Measurements from ENCODE around the gene SPAG7.
"Not testable (repeated sequence)": the region's sequence is repeated elsewhere in the genome, so short reads cannot be mapped to it uniquely, and the experiment has no call there.

Gene SPAG7

GRCh38 chr17:4938069-4938491, 29.5 kb downstream of the SPAG7 start:
- DNase-seq (ENCODE audit: low spot score) = no peak

GRCh38 chr17:4937553-4937952, 30.1 kb downstream of the SPAG7 start:
- DNase-seq (ENCODE audit: low spot score) = no peak

GRCh38 chr17:4936436-4936835, 31.2 kb downstream of the SPAG7 start:
- no peak for DNase-seq (ENCODE audit: low spot score)

DNA sequence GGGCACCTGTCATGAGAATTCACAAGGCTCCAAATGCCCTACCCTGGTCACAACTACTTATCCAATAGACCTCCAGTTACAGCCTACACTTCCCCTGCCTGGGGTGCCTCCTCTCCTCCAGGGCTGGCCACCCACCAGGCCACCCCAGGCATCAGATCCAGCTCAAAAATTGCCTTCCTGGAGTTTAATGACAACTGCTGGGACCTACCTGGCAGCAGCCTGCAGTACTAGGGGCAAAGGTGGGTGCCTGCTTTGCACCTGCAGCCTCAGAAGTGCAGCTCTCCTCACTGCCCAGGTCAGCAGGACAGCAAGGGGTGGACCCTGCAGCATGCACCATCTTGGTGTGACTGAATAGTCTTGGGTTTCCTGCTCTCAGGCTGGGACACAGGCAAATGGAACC, 32.0 kb downstream of the SPAG7 start:
- no peak for DNase-seq (ENCODE audit: low spot score)

GRCh38 chr17:4934173-4934979, 33.2 kb downstream of the SPAG7 start:
- peak; percentile 51 for DNase-seq (ENCODE audit: low spot score)

DNA sequence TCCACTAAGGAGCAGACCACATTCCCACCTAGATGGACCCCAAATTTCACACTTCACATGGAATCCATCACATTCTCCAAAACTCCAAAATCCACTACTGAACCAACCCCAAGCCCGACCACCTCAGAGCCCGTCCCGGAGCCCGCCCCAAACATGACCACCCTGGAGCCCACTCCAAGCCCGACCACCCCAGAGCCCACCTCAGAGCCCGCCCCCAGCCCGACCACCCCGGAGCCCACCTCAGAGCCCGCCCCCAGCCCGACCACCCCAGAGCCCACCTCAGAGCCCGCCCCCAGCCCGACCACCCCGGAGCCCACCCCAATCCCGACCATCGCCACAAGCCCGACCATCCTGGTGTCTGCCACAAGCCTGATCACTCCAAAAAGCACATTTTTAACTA, 34.0 kb downstream of the SPAG7 start:
- no peak for DNase-seq (ENCODE audit: low spot score)

DNA sequence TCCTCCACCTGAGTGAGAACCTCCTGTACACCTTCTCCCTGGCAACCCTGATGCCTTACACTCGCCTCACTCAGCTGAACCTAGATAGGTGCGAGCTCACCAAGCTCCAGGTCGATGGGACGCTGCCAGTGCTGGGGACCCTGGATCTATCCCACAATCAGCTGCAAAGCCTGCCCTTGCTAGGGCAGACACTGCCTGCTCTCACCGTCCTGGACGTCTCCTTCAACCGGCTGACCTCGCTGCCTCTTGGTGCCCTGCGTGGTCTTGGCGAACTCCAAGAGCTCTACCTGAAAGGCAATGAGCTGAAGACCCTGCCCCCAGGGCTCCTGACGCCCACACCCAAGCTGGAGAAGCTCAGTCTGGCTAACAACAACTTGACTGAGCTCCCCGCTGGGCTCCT, 34.9 kb downstream of the SPAG7 start:
- DNase-seq (ENCODE audit: low spot score) = no peak

- DNase-seq (ENCODE audit: low spot score) = no peak
Measured at GRCh38 chr17:4931963-4932362, 35.7 kb downstream of the SPAG7 start, which contains the start of gene GP1BA. Gene GP1BA (plus strand): TSS chr17:4932277. CDS start chr17:4932605, 328 bp downstream.

DNA sequence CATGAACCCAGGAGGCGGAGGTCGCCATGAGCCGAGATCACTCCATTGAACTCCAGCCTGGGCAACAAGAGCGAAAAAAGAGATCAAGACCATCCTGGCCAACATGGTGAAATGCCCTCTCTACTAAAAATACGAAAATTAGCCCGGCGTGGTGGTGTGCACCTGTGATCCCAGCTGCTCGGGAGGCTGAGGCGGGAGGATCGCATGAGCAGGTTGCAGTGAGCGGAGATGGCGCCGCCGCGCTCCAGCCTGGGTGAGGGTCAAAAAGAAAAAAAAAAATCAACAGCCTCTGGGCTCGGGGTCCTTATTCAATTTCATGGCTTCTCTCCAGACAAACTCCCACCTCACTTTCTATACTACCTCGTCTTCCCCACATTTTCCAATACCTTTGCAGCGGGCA, 38.7 kb downstream of the SPAG7 start:
- no peak for DNase-seq (ENCODE audit: low spot score)

GRCh38 chr17:4926577-4927335, 40.9 kb downstream of the SPAG7 start:
- DNase-seq (ENCODE audit: low spot score) = not testable (repeated sequence)

GRCh38 chr17:4921320-4921719, 46.3 kb downstream of the SPAG7 start:
- no peak for DNase-seq (ENCODE audit: low spot score)

- no peak for DNase-seq (ENCODE audit: low spot score)
Measured at GRCh38 chr17:4920351-4921048, 47.1 kb downstream of the SPAG7 start.

DNA sequence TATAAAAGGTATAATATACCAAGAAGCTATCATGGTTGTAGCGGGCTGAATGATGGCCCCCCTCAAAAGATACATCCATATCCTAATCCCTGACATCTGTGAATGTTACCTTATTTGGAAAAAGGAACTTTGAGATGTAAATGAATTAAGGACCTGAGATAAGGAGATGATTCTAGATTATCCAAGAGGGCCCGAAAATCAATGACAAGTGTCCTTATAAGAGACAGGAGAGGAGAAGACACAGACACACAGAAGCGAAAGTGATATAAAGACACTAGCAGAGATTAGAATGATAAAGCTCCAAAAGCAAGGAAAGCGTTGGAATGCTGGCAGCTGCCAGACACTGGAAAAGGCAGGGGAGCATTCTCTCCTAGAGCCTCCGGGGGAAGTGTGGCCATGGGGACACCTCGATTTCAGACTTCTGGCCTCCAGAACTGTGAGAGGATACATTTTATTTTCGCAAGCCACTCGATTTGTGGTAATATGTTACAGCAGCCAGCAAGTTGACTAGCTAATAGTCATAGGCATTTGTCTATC, 48.0 kb downstream of the SPAG7 start:
- DNase-seq (ENCODE audit: low spot score) = no peak

DNA sequence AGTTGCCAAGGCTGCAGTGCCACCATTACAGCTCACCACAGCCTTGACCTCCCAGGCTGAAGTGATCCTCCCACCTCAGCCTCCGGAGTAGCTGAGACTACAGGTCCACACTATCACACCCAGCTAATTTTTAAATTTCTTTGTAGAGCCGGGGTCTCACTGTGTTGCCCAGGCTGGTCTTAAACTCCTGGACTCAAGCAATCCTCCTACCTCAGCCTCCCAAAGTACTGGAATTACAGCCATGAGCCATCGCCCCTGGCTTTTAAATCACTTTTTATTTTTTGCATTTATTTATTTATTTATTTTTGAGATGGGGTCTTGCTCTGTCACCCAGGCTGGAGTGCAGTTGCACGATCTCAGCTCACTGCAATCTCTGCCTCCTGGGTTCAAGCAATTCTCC, 53.1 kb downstream of the SPAG7 start:
- DNase-seq (ENCODE audit: low spot score) = not testable (repeated sequence)

DNA sequence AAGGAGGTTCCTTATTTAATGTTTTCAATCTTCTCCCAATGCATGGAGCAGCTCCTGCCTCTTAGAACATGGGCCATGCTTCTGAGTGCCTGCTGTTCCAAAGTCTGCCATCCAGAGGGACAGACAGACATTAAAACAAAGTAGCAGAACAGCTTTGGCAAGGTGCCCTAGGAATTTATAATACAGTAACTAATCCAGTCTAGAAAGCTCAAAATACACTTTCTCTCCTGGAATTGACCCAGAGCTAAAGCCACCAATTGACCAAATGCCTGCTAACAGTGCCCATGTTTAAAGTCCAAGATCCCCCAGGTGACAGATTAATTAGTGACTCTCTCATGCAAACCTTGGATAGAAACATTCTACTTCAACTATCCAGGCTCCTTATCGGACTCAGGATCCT, 53.6 kb downstream of the SPAG7 start:
- DNase-seq (ENCODE audit: low spot score) = peak; percentile 23

Measured in RKO (cell line).